Measurements from ENCODE around the gene RFC4. TPM values are rescaled to one million over a fixed set of nuclear protein-coding genes. Genes with fewer than 3 reads are reported as not detected.

Gene RFC4
- total RNA-seq, 4 donors from 2014 or later = 6.1 to 26.4 (median 10.6) TPM

- DNase-seq = no peak
- Histone ChIP-seq H3K27me3 (no peaks in the 10 kb centered on the region), H3K4me1 (peaks cover 0 to 9% (median 0%) of the 10 kb centered on the region in 4 donors), H3K9me3 (no peaks in the 10 kb centered on the region), H3K4me3 (no peak overlapping the region), H3K27ac (peak overlapping the region in 2 of 4 donors; percentile 76 to 83), H3K36me3 (no peaks in the 10 kb centered on the region)
- TF ChIP-seq POLR2A (IDR thresholded peaks at IDR 0.05) (no peak), CTCF (IDR thresholded peaks at IDR 0.05) (no peak)
These were observed 62.6 kb downstream of the RFC4 start for GRCh38 chr3:186743666-186744065.

- no peak for TF ChIP-seq CTCF (IDR thresholded peaks at IDR 0.05)
- no peak for TF ChIP-seq POLR2A (IDR thresholded peaks at IDR 0.05)
- peaks cover 0 to 9% (median 0%) of the 10 kb centered on the region in 4 donors for H3K4me1 ChIP-seq
- DNase-seq = no peak
- H3K27me3 ChIP-seq = no peaks in the 10 kb centered on the region
- no peaks in the 10 kb centered on the region for H3K9me3 ChIP-seq
- no peak overlapping the region for H3K4me3 ChIP-seq
- no peaks in the 10 kb centered on the region for H3K36me3 ChIP-seq
- H3K27ac ChIP-seq = peak overlapping the region in 1 of 4 donors; percentile 83
These were observed 63.5 kb downstream of the RFC4 start for GRCh38 chr3:186742618-186743380.

Small RNA genes lying within 50 kb of the gene (small RNA-seq; reads per million reads assigned to genes)
- 0 reads per million in 2 donors for gene RF00092
- gene RNU6-1105P = 0 reads per million in 2 donors
- gene SNORA4 = 0 reads per million in 2 donors
- 0 reads per million in 2 donors for gene SNORA63
- gene SNORA81 = 0 reads per million in 2 donors
- gene SNORD2 = 0 reads per million in 2 donors

Other genes starting within 250 kb of the RFC4 start
- 10 to 100 TPM; 13.8 to 30.5 (median 16.6) TPM for gene TBCCD1, start 239.1 kb downstream of the RFC4 start, total RNA-seq
- 10 to 100 TPM; 16.5 to 61.3 (median 42.4) TPM for gene DNAJB11, start 235.8 kb downstream of the RFC4 start, total RNA-seq
- gene AHSG, start 193.4 kb downstream of the RFC4 start, total RNA-seq = not detected
- not detected for gene FETUB, start 166.1 kb downstream of the RFC4 start, total RNA-seq
- gene HRG, start 140.5 kb downstream of the RFC4 start, total RNA-seq = not detected
- 1 to 10 TPM in 1 of 4 donors, under 1 TPM in 1, not detected in 2; 0.57 to 1.1 TPM for gene KNG1, start 89.1 kb downstream of the RFC4 start, total RNA-seq
- 100 to 1,000 TPM; 218 to 408 (median 262) TPM for gene EIF4A2, start 22.9 kb downstream of the RFC4 start, total RNA-seq
- gene ADIPOQ, start 36.2 kb upstream of the RFC4 start, total RNA-seq = 1 to 10 TPM in 1 of 4 donors, under 1 TPM in 3; 0.38 to 5.8 (median 0.61) TPM
- 10 to 100 TPM in 3 of 4 donors, 1 to 10 TPM in 1; 3.7 to 96.6 (median 14.9) TPM for gene ST6GAL1, start 124.0 kb upstream of the RFC4 start, total RNA-seq

Measured in Peyer's patch (tissue), 4 donors.